Measurements from ENCODE around the gene MAP4K1.
"Not testable (repeated sequence)": the region's sequence is repeated elsewhere in the genome, so short reads cannot be mapped to it uniquely, and the experiment has no call there.

MAP4K1 gene

DNA sequence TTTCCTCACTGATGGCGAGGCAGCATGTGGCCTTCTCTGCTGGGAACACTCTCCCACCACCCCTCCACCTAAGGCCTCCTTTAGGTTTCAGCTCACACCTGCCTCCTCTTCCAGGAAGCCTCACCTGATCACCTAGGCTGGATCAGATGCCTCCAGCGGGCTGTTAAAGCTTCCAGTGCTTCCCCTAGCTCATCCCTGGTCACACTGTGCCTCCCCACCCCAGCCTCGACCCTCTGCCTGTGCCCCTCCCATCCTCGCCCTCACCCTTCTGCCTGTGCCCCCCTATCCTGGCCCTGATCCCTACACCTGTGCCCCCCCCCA lies 33.8 kb downstream of the MAP4K1 start:
- peak overlapping the region; percentile 7; the same call in 1 of the 2 replicates for H3K9ac ChIP-seq (ENCODE audit: low read length)
- TF ChIP-seq, protein P1, sequence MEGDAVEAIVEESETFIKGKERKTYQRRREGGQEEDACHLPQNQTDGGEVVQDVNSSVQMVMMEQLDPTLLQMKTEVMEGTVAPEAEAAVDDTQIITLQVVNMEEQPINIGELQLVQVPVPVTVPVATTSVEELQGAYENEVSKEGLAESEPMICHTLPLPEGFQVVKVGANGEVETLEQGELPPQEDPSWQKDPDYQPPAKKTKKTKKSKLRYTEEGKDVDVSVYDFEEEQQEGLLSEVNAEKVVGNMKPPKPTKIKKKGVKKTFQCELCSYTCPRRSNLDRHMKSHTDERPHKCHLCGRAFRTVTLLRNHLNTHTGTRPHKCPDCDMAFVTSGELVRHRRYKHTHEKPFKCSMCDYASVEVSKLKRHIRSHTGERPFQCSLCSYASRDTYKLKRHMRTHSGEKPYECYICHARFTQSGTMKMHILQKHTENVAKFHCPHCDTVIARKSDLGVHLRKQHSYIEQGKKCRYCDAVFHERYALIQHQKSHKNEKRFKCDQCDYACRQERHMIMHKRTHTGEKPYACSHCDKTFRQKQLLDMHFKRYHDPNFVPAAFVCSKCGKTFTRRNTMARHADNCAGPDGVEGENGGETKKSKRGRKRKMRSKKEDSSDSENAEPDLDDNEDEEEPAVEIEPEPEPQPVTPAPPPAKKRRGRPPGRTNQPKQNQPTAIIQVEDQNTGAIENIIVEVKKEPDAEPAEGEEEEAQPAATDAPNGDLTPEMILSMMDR (IDR thresholded peaks at IDR 0.05; ENCODE audit: low read depth, low read length), result no peak
- no peak for TF ChIP-seq EZH2phosphoT487 (IDR thresholded peaks at IDR 0.05; ENCODE audit: low read depth)
- H3K27ac ChIP-seq (ENCODE audit: low read length), result peak overlapping the region; percentile 70
- H2AFZ ChIP-seq (ENCODE audit: low read depth, low read length), result no peak overlapping the region
- peaks cover 3% of the 10 kb centered on the region; the same call in 1 of the 2 replicates for H3K27me3 ChIP-seq (ENCODE audit: low read depth, low read length)
- no peaks in the 10 kb centered on the region for H3K9me3 ChIP-seq (ENCODE audit: insufficient read depth, low read length)
- H3K4me1 ChIP-seq (ENCODE audit: low read length), result peaks cover 23% of the 10 kb centered on the region
- H3K4me2 ChIP-seq (ENCODE audit: low read length), result peak overlapping the region; percentile 83
- peaks cover 5% of the 10 kb centered on the region; the same call in 1 of the 2 replicates for H4K20me1 ChIP-seq (ENCODE audit: insufficient read depth, low read length)
- H3K79me2 ChIP-seq (ENCODE audit: low read length), result no peaks in the 10 kb centered on the region
- peak overlapping the region; percentile 42 for H3K4me3 ChIP-seq (ENCODE audit: low read length)
- peaks cover 14% of the 10 kb centered on the region for H3K36me3 ChIP-seq (replicated peaks; ENCODE audit: low read depth, low read length)

DNA sequence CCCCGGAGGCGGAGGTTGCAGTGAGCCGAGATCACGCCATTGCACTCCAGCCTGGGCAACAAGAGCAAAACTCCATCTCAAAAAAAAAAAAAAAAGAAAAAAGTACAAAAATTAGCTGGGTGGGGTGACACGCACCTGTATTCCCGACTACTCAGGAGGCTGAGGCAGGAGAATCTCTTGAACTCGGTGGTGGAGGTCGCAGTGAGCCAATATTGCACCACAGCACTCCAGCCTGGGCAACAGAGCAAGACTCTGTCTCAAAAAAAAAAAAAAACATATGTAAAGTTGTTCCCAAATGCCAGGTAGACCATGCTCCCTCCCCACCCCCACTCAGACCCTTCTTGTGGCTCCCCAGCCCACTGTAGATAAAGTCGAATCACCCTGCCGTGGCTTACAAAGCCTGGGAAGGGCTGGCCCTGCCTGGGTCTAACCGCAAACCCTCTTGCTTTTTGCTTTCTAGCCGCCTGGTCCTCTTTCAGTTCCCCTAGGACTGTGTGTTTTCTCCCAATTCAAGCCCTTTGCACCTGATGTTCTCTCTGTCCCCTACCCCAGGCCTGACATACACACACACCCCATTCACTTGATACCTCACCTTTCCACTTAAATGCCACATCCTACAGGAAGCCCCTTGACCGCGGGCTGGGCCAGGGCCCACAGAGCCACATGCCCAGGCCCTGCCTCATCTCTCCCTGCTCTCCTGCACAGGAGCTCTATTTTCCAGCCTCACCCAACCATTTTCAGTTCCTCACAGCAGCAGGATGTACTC lies 34.4 kb downstream of the MAP4K1 start:
- Histone ChIP-seq H2AFZ (ENCODE audit: low read depth, low read length) (no peak overlapping the region), H3K27ac (ENCODE audit: low read length) (peak overlapping the region; percentile 70), H3K4me2 (ENCODE audit: low read length) (peak overlapping the region; percentile 83), H3K36me3 (replicated peaks; ENCODE audit: low read depth, low read length) (peaks cover 14% of the 10 kb centered on the region), H3K9me3 (ENCODE audit: insufficient read depth, low read length) (no peaks in the 10 kb centered on the region), H3K79me2 (ENCODE audit: low read length) (no peaks in the 10 kb centered on the region), H3K9ac (ENCODE audit: low read length) (peak overlapping the region; percentile 7; the same call in 1 of the 2 replicates), H4K20me1 (ENCODE audit: insufficient read depth, low read length) (peaks cover 5% of the 10 kb centered on the region; the same call in 1 of the 2 replicates), H3K4me3 (ENCODE audit: low read length) (peak overlapping the region; percentile 42), H3K4me1 (ENCODE audit: low read length) (peaks cover 23% of the 10 kb centered on the region), H3K27me3 (ENCODE audit: low read depth, low read length) (peaks cover 3% of the 10 kb centered on the region; the same call in 1 of the 2 replicates)
- TF ChIP-seq EZH2phosphoT487 (IDR thresholded peaks at IDR 0.05; ENCODE audit: low read depth), result no peak
- TF ChIP-seq, protein P1 (IDR thresholded peaks at IDR 0.05; ENCODE audit: low read depth, low read length), result no peak

DNA sequence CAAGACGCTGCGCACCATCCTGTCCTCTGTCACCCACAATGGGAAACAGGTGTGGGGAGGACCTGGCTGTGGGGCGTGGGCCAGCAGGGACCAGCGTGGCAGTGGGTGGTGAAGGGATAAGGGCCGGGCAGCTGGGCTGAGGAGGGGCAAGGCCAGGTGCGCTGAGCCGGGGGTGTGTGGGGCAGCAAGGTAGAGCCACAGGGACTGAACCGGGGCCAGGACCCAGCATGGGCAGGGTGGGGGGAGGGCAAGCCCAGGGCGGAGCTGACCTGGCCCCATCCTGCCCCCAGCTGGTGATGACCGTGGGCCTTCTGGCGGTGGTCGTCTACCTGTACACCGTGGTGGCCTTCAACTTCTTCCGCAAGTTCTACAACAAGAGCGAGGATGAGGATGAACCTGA lies 37.7 kb downstream of the MAP4K1 start:
- Histone ChIP-seq H3K9me3 (ENCODE audit: insufficient read depth, low read length) (no peaks in the 10 kb centered on the region), H3K27me3 (ENCODE audit: low read depth, low read length) (peaks cover 3% of the 10 kb centered on the region; the same call in 1 of the 2 replicates), H3K79me2 (ENCODE audit: low read length) (no peaks in the 10 kb centered on the region), H3K4me2 (ENCODE audit: low read length) (no peak overlapping the region), H3K36me3 (replicated peaks; ENCODE audit: low read depth, low read length) (no peaks in the 10 kb centered on the region), H3K9ac (ENCODE audit: low read length) (no peak overlapping the region), H3K4me1 (ENCODE audit: low read length) (peaks cover 23% of the 10 kb centered on the region), H3K27ac (ENCODE audit: low read length) (no peak overlapping the region), H3K4me3 (ENCODE audit: low read length) (no peak overlapping the region), H2AFZ (ENCODE audit: low read depth, low read length) (no peak overlapping the region), H4K20me1 (ENCODE audit: insufficient read depth, low read length) (no peaks in the 10 kb centered on the region)
- TF ChIP-seq EZH2phosphoT487 (IDR thresholded peaks at IDR 0.05; ENCODE audit: low read depth), result no peak
- TF ChIP-seq, protein P1 (IDR thresholded peaks at IDR 0.05; ENCODE audit: low read depth, low read length), result no peak

DNA sequence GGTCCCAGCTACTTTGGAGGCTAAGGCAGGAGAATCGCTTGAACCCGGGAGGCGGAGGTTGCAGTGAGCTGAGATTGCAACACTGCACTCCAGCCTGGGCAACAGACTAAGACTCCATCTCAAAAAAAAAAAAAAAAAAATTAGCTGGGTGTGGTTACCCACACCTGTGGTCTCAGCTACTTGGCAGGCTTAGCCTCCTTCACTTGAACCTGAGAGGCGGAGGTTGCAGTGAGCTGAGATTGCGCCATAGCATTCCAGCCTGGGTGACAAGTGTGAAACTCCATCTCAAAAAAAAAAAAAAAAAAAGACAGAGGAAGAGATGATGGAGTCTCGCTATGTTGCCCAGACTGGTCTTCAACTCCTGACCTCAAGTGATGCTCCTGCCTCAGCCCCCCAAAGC lies 38.4 kb downstream of the MAP4K1 start:
- not testable (repeated sequence) for H3K4me2 ChIP-seq (ENCODE audit: low read length); H3K9ac ChIP-seq (ENCODE audit: low read length); H3K36me3 ChIP-seq (replicated peaks; ENCODE audit: low read depth, low read length); H3K27me3 ChIP-seq (ENCODE audit: low read depth, low read length); H4K20me1 ChIP-seq (ENCODE audit: insufficient read depth, low read length); H2AFZ ChIP-seq (ENCODE audit: low read depth, low read length); H3K4me3 ChIP-seq (ENCODE audit: low read length); H3K79me2 ChIP-seq (ENCODE audit: low read length); H3K9me3 ChIP-seq (ENCODE audit: insufficient read depth, low read length); H3K27ac ChIP-seq (ENCODE audit: low read length)
- peaks cover 17% of the 10 kb centered on the region for H3K4me1 ChIP-seq (ENCODE audit: low read length)

Data from OCI-LY3 (cell line).